ELR (cell line): ENCODE results near the gene MC3R.
A peak's percentile ranks its signal among the peaks of the same experiment; 100 is the strongest.

Source experiments
- DNase-seq: peaks from one replicate; pipeline ENCODE4 v3.0.0-alpha.2; 2015; ENCODE audit warnings: low read depth

MC3R gene

GRCh38 chr20:56247954-56248782, at the start of gene MC3R:
Gene MC3R (plus strand): TSS chr20:56248732. CDS start chr20:56248844, 112 bp downstream.
- peak; percentile 66 for DNase-seq

- peak; percentile 34 for DNase-seq
Observed at GRCh38 chr20:56200456-56200855, 48.1 kb upstream of the MC3R start.

- DNase-seq = peak; percentile 53
Observed at GRCh38 chr20:56202493-56203077, 45.9 kb upstream of the MC3R start.

- DNase-seq = no peak
Observed at GRCh38 chr20:56204206-56204605, 44.3 kb upstream of the MC3R start.

- DNase-seq = no peak
Observed at GRCh38 chr20:56205346-56205745, 43.2 kb upstream of the MC3R start.

GRCh38 chr20:56207656-56208055, 40.9 kb upstream of the MC3R start:
- no peak for DNase-seq

- no peak for DNase-seq
Observed at GRCh38 chr20:56208121-56208520, 40.4 kb upstream of the MC3R start.

- no peak for DNase-seq
Observed at GRCh38 chr20:56211051-56211450, 37.5 kb upstream of the MC3R start.

- no peak for DNase-seq
Observed at GRCh38 chr20:56212091-56212490, 36.4 kb upstream of the MC3R start.

- DNase-seq = no peak
Observed at GRCh38 chr20:56213321-56213720, 35.2 kb upstream of the MC3R start.

GRCh38 chr20:56215115-56215514, 33.4 kb upstream of the MC3R start:
- no peak for DNase-seq

- no peak for DNase-seq
Observed at GRCh38 chr20:56217829-56218228, 30.7 kb upstream of the MC3R start.

GRCh38 chr20:56221186-56221585, 27.3 kb upstream of the MC3R start:
- DNase-seq = peak; percentile 60

GRCh38 chr20:56222201-56222600, 26.3 kb upstream of the MC3R start:
- DNase-seq = peak; percentile 85

- peak; percentile 48 for DNase-seq
Observed at GRCh38 chr20:56222945-56223344, 25.6 kb upstream of the MC3R start.

GRCh38 chr20:56223352-56223751, 25.2 kb upstream of the MC3R start:
- no peak for DNase-seq

- no peak for DNase-seq
Observed at GRCh38 chr20:56228021-56228420, 20.5 kb upstream of the MC3R start.

- DNase-seq = peak; percentile 60
Observed at GRCh38 chr20:56229812-56230211, 18.7 kb upstream of the MC3R start.

- no peak for DNase-seq
Observed at GRCh38 chr20:56234110-56234509, 14.4 kb upstream of the MC3R start.

GRCh38 chr20:56237335-56237734, 11.2 kb upstream of the MC3R start:
- no peak for DNase-seq

GRCh38 chr20:56244259-56244658, 4.3 kb upstream of the MC3R start:
- no peak for DNase-seq

- peak; percentile 76 for DNase-seq
Observed at GRCh38 chr20:56245761-56246160, 2.8 kb upstream of the MC3R start.

- peak; percentile 41 for DNase-seq
Observed at GRCh38 chr20:56249244-56249955, 868 bp downstream of the MC3R start.
